Activated naive CD4-positive, alpha-beta T cell (primary cell): ENCODE measurements around the gene RNF168.
"Not testable (repeated sequence)": the region's sequence is repeated elsewhere in the genome, so short reads cannot be mapped to it uniquely, and the experiment has no call there.

Source experiments
- DNase-seq, 4 experiments: peaks; one replicate each; lab custom pipeline; 2025; lab: John Stamatoyannopoulos, UW

Gene RNF168

DNA sequence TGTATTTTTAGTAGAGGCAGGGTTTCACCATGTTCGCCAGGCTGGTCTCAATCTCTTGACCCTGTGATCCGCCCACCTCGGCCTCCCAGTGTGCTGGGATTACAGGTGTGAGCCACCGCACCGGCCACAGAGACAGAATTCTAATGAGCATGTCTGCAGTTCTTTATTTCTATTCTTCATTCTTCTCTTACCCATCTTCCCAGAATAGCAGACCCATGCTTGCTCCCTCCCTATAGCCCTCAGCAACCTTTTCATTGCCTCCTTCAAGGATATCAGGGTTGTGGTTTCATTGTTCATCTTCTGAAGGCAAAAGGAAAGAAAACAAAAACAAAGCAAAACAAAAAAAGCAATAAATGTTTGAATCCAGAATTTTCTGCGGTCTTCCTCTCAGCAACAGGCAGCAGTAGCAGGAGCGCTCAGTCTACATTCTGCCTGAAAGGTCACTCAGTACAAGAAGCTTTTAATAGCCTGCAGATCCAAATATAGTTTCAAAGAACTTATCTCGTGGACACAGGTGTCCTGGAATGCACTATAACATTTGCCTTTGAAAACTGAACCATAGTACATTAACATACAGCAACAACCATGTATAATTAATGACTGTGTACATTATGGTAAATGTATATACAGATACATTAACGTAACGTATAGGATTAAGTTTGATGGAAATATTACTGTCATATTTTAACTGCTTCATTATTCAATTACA lies 11.5 kb upstream of the RNF168 start, which contains the start of gene SMCO1:
Gene SMCO1 (minus strand): TSS at position 434 of the 709 bp plus-strand sequence. CDS start 137 bp downstream, at position 297.
- no peak for DNase-seq

DNA sequence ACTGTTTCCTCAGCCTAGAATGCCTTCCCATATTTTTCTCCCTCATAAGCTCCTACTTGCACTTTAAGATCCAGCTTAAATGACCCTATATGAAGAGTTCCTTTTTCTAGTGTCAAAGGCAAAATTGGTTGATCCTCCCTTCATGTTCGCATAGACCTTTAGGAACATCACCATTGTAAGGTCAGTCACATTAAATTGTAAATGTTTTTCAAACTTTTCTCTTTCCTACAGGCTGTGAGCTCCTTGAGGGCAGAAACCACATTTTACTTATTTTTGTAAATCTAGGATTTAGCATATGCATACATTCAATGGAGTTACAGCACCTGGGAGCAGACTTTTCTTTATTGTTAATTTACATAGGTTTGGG lies 10.8 kb upstream of the RNF168 start:
- DNase-seq, result no peak

DNA sequence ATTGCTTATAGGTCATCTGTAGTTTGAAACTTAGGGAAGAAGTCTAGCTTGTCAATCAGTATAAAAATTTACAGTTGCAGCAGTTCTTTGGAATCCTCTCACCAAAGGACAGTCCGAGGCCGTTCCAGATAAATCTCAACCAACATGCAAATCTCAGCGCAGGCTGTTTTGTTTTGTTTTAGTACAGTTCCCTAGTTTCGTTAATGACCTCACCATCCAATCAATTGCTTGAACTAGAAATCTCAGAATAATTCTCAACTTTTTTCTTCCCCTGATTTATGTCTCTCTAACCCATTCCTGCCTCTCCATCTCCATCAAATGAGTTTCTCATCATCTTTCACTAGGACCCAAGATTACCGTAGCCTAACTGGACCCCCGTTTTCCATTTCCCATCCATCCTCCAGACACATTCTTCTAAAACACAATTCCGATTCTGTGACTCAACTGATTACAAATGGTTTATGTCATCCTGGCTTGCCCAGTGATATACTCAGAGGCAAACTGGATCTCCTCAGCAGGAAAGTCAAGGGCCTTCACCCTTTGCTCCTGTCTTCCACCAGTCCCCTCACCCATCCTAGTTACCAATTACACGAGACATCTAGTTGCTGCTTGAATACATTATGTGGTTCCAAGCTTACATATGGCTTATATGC lies 10.3 kb upstream of the RNF168 start:
- no peak for DNase-seq

DNA sequence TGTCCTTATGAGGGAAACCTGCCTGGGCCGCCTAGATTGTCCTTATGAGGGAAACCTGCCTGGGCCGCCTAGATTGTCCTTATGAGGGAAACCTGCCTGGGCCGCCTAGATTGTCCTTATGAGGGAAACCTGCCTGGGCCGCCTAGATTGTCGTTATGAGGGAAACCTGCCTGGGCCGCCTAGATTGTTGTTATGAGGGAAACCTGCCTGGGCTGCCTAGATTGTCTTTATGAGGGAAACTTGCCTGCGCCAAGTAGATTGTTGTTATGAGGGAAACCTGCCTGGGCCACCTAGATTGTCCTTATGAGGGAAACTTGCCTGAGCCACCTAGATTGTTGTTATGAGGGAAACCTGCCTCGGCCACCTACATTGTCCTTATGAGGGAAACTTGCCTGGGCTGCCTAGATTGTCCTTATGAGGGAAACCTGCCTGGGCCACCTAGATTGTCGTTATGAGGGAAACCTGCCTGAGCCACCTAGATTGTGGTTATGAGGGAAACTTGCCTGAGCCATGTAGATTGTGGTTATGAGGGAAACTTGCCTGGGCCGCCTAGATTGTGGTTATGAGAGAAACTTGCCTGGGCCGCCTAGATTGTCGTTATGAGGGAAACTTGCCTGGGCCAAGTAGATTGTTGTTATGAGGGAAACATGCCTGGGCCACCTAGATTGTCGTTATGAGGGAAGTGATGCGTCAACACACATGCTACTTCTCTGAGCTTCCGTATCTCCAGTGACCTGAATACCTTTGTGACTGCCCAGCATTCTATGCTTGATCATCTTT lies 8.3 kb upstream of the RNF168 start:
- not testable (repeated sequence) for DNase-seq

DNA sequence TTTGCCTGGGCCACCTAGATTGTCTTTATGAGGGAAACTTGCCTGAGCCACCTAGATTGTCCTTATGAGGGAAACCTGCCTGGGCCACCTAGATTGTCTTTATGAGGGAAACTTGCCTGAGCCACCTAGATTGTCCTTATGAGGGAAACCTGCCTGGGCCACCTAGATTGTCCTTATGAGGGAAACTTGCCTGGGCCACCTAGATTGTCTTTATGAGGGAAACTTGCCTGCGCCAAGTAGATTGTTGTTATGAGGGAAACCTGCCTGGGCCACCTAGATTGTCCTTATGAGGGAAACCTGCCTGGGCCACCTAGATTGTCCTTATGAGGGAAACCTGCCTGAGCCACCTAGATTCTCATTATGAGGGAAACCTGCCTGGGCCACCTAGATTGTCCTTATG lies 7.5 kb upstream of the RNF168 start:
- not testable (repeated sequence) for DNase-seq

DNA sequence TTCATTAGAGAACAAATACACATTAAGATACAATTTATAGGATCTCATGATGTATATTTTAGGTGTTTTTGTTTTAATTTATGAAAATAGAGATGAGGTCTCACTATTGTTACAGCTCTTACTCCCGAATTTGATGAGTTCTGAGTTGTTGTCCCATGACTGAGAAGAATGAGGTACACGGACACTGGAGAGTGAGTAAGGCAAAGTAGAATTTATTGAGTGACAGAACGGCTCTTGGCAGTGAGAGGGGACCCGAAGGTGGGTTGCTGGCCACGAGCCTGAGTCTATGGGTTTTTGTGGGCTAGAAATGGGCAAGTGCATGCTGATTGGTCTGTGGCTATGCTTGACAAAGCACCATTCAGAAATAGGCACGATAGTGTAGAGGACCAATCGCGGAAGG lies 3.1 kb upstream of the RNF168 start:
- no peak for DNase-seq

DNA sequence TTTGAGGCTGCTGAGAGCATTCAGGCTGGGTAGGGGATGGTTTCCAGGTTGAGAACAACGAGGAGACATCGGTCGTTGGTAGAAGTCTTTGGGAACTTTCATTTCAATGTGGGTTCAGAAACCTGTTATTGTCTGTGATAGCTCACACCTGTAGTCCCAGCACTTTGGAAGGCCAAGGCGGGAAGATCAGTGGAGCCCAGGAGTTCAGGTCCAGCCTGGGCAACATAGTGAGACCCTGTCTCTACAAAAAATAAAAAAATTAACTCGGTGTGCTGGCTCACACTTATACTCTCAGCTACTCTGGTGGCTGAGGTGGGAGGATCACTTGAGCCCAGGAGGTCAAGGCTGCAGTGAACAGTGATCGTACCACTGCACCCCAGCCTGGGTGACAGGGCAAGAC lies 988 bp upstream of the RNF168 start:
- no peak for DNase-seq

DNA sequence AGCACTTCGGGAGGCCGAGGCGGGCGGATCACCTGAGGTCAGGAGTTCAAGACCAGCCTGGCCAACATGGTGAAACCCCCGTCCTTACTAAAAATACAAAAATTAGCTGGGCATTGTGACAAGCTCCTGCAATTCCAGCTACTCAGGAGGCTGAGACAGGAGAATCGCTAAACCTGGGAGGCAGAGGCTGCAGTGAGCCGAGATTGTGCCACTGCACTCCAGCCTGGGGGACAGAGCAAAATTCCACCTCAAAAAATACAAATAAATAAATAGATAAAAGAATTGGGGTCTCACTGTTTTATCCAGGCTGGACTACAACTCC lies 470 bp upstream of the RNF168 start:
- not testable (repeated sequence) for DNase-seq

DNA sequence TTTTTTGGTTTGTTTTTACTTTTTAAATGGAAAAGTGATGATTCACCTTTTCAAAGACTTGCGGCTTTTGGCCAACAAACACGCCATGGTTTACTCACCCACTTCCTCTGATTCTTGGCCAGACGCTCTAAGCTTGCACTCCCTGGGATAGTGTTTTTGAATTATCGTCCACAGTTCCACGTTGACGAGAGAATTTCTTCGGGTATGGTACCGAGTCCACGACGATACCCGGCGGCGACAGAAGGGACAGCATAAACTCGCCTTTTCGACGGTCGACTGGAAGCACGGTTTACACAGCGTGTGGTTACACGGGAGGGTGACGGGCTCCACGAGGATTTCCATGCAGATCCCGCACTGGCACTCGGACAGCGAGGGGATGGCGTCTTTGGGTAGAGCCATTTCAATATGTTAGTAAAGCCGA lies 783 bp downstream of the RNF168 start:
- peak; percentile 6 to 29 (median 8) for DNase-seq

DNA sequence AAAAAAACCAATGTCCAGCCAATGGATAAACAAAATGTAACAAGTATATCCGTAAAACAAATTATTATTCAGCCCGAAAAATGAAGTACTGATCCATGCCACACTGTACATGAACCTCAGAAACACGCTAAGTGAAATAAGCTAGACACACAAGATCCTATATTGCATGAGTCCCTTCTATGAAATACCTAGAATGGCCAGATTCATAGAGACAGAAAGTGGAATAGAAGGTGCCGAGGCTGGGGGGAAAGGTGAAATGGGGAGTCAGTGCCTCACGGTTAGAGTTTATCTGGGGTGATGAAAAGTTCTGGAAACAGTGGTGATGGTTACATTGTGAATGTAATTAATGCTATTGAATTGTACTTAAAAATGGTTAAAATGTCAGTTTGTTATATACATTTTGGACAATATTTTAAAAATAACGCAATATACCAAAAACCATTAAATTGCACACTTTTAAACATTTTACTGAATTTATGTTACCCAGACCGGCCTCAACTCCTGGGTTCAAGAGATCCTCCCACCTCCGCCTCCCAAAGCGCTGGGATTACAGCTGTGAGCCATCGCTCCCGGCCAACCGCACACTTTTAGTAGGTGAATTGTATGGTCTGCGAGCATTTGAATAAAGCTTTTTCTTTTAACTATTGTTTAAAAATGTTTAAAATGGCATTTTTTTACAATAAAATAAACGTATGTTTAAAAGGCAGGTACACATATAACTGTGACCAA lies 2.1 kb downstream of the RNF168 start:
- DNase-seq, result no peak

DNA sequence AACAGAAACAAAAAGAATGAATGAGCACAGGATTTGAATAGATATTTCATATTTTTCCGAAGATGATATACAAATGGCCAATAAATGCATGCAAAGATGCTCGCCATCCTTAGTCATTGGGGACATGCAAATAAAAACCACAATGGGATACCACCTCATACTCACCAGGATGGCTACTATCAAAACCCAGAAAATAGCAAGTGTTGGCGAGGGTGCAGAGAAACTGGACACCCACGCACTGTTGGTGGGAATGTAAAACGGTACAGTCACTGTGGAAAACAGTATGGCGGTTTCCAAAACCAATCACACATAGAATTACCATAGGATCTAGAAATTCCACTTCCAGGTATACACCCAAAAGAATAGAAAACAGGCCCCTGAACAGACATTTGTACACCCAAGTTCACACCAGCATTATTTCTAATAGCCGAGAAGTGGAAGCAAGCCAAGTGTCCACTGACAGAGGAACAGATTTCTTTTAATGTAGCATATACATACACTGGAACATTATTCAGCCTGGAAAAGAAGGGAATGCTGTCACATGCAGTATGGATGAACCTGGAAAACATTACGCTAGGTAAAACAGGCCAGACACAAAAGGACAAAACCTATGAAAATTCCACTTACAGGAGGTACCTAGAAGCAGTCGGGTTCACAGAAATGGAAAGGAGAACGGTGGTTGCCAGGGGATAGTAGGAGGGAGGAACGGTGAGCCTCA lies 3.6 kb downstream of the RNF168 start:
- DNase-seq, result no peak

DNA sequence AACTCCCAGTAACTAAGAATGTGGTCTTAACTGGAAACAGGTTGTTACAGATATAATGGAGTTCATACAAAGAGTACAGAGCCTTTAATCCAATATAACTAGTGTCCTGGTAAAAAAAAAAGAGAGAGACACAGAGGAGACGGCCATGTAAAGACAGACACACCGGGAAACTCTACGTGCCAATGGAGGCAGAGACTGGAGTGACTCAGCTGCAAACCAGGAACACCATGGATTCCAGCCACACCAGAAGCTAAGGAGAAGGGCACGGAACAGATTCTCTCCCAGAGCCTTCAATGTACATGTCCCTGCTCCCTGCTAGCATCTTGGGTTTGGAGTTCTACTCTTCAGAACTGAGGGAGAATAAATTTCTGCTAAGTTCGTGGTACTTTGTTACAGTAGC lies 4.5 kb downstream of the RNF168 start:
- no peak for DNase-seq

DNA sequence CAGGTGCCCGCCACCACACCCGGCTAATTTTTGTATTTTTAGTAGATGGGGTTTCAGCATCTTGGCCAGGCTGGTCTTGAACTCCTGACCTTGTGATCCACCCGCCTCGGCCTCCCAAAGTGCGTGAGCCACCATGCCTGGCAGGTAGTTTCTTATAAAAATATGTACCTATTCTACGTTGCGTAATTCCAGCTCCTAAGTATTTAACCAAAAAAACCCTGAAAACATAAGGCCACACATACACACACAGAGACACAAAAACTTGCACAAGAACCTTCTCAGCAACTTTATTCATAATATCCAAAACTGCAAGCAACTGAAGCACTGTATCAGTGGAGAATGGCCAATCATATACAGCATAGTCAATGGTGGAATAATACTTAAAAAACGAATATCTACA lies 5.3 kb downstream of the RNF168 start:
- no peak for DNase-seq

DNA sequence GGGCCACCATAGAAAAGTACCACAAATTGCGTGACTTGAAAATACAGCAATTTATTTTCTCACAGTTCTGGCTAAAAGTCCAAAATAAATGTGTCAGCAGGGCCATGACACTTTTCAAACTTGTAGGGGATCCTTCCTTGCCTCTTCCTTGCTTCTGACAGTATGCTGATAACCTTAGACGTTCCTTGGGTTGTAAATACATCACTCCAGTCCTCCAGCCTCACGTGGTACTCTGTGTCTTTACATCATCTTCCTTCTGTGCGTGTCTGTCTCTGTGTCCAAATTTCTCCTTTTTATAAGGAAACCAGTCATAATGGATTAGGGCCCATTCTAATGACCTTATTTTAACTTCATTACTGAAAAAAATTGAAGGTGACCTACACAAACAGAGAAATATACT lies 7.4 kb downstream of the RNF168 start:
- no peak for DNase-seq

DNA sequence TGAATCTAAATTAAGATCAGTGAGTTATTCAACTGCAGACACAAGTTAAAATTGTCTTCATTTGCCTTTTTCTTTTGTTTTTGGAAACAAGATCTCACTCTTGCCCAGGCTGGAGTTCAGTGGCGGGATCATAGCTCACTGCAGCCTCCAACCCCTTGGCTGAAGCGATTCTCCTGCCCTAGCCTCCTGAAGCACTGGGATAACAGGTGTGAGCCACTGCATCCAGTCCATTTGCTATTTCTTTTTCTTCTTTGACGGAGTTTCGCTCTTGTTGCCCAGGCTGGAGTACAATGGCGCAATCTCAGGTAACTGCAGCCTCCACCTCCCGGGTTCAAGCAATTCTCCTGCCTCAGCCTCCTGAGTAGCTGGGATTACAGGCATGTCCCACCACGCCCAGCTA lies 10.3 kb downstream of the RNF168 start:
- DNase-seq, result no peak

DNA sequence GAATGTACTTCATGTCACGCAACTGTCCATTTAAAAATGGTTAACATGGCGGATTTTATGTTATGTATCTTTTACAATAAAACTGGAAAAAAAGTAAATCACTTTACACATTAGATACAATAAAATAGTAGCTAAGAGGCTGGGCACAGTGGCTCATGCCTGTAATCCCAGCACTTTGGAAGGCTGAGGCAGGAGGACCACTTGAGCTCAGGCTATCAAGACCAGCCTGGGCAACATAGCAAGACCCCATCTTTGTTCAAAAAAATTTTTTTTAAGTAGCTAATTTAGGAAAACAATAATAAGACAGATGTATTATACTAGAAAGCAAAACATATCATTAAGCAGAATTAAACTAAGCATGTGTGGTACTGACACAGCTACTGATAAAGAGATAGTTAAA lies 11.5 kb downstream of the RNF168 start:
- DNase-seq, result no peak

DNA sequence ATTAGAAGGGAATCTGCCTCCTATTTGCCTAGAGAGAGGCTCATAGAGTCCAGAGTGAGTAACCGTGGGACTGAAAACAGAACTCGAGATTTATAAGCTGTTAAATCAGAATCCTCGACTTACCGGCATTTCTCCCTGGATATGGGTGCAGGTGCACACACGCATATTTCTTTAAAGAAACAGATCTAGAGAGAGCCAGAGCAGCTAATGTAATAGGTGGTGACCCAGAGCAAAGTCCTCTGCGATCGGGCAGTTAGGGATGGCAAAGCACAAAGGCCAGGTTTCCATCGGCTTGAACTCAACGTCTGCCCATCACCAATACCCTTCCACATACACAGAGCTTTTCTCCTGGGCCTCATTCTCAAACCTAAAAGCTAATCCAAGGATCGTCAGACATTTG lies 13.8 kb downstream of the RNF168 start:
- no peak for DNase-seq

DNA sequence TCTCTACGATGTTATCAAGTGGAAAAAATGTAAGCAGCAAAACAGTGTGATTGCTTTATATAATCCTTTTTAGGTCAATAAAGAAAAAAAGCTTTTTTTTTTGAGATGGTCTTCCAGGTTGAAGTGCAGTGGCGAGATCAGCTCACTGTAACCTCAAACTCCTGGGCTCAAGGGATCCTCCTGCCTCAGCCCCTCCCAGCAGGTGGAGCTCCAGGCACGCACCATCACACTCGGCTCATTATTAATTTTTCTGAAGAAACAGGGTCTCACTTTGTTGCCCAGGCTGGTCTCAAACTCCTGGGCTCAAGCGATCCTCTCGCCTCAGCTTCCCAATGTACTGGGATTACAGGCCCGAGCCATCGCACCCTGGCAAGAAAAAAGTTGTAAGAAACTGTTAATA lies 17.3 kb downstream of the RNF168 start:
- no peak for DNase-seq

DNA sequence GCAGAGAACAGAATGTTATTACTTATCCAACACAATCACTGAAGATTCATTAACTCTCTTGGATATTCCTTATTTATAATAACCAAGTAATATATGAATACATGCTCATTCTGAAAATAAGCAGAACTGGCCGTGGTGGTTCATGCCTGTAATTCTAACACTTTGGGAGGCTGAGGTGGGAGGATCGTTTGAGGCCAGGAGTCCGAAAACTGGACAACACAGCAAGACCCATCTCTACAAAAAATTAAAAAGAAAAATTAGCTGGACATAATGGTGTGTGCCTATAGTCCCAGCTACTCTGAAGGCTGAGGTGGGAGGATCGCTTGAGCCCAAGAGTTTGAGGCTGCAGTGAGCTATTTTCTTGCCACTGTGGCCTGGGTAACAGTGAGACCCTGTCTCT lies 25.9 kb downstream of the RNF168 start:
- DNase-seq, result no peak

DNA sequence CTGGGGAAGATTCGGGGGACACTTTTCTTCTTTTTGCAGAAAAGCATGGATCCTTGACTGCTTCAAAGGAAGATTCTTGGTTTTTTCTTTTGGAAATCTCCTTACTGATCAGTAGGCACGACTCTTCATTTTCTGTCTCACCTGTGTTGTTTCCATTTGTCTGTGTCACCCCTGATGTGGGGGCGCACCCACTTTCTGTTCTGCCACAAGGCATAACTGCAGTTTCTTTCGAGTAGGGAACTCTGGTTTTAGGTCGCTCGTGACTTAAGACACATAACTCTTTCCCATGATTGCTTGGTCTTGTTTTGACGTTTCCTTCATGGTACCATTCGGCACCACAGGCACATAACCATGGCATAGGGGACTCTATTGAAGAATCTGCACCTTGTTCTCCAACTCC lies 31.3 kb downstream of the RNF168 start:
- no peak for DNase-seq

DNA sequence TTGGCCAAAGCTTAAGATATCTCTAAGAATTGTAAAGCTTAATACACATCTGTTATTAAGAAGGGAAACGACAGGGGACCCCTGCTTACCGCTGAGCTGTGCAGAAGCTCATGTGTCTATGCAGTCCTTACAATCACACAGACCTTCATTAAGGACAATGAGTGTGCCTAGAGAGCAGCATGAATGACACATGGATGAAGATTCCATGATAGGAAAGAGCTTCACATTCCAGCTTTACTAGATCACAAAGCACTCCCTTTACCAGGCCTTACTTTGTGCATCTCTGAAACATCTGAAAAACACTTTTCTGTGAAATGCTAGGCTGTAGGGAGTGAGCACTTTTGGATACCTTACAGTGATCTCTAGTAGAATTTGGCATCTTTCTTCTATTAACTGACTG lies 32.0 kb downstream of the RNF168 start:
- DNase-seq, result no peak

DNA sequence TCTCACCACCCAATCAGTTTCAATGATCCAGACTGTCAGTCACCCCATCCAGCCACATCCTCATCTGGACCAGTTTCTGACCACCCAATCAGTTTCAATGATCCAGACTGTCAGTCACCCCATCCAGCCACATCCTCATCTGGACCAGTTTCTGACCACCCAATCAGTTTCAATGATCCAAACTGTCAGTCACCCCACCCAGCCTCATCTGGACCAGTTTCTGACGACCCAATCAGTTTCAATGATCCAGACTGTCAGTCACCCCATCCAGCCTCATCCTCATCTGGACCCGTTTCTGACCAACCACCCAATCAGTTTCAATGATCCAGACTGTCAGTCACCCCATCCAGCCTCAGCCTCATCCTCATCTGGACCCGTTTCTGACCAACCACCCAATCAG lies 33.4 kb downstream of the RNF168 start:
- not testable (repeated sequence) for DNase-seq
